Esophagus muscularis mucosa (tissue), 4 donors: ENCODE data around the gene BAZ2B.

Experiments
- EP300 ChIP-seq: sonication (generic); formaldehyde crosslinking; IDR thresholded peaks from one replicate; pipeline ENCODE4 v1.6.1; 2017; ENCODE audit warnings: antibody characterized with exemption
- POLR2A ChIP-seq: fragments of 450-650 bp; IDR thresholded peaks from one replicate; pipeline ENCODE4 v1.6.1; 2017; ENCODE audit warnings: antibody characterized with exemption, moderate library complexity, mild to moderate bottlenecking, low read depth
- TF ChIP-seq, protein P1 (sequence below), 3 experiments: fragments of 200-600 bp in 2 of 3; fragments of 450-650 bp in 1 of 3; sonication (generic) in 2 of 3; IDR thresholded peaks; one replicate each; pipeline ENCODE4 v1.5.1; 2017 to 2019; ENCODE audit warnings: antibody characterized with exemption in 3 of 3, mild to moderate bottlenecking in 2 of 3, moderate library complexity in 1 of 3

DNA sequence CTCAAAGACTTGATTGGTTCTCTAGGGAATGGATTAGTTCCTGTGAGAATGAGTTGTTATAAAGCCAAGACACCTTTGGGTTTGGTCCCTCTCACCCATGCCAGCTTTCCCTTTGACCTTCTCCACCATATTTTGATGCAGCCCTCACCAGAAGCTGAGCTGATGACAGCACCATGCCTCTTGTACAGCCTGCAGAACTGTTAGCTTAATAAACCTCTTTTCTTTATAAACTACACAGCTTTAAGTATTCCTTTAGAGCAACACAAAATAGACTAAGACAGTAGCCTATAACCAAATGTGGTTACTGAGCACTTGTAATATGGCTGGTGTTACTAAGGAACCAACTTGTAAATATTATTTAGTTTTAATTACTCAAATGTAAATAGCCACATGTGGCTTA, 55.1 kb downstream of the BAZ2B start:
- TF ChIP-seq POLR2A (no peak), EP300 (no peak)
- TF ChIP-seq, protein P1, sequence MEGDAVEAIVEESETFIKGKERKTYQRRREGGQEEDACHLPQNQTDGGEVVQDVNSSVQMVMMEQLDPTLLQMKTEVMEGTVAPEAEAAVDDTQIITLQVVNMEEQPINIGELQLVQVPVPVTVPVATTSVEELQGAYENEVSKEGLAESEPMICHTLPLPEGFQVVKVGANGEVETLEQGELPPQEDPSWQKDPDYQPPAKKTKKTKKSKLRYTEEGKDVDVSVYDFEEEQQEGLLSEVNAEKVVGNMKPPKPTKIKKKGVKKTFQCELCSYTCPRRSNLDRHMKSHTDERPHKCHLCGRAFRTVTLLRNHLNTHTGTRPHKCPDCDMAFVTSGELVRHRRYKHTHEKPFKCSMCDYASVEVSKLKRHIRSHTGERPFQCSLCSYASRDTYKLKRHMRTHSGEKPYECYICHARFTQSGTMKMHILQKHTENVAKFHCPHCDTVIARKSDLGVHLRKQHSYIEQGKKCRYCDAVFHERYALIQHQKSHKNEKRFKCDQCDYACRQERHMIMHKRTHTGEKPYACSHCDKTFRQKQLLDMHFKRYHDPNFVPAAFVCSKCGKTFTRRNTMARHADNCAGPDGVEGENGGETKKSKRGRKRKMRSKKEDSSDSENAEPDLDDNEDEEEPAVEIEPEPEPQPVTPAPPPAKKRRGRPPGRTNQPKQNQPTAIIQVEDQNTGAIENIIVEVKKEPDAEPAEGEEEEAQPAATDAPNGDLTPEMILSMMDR (IDR thresholded peaks at IDR 0.05): no peak
